Activated T-cell treated with anti-CD3 and anti-CD28 coated beads, Interleukin-2, amount 50 U/mL, for 72 hours (primary cell): ENCODE measurements around the gene AKT1. TPM values are rescaled to one million over a fixed set of nuclear protein-coding genes. Genes with fewer than 3 reads are reported as not detected.

Experiments used
- ATAC-seq, 2 donors: fragments of 150-1000 bp; cut with Tn5 transposase; replicated peaks in 1 of 2; 2 replicates each; pipeline ENCODE4 v1.10.0; 2021; ENCODE audit warnings: moderate library complexity in 2 of 2, mild to moderate bottlenecking in 1 of 2
- DNase-seq, 2 donors: peaks; one replicate each; pipeline ENCODE4 v3.0.0; 2021 to 2022; ENCODE audit warnings: mixed read lengths in 1 of 2
- H3K27ac Mint-ChIP-seq: one replicate; pipeline ENCODE4 v1.8.0; 2022; ENCODE audit warnings: mild to moderate bottlenecking, moderate library complexity, mixed read lengths
- H3K27me3 Mint-ChIP-seq: one replicate; pipeline ENCODE4 v1.8.0; 2022; ENCODE audit warnings: low read depth, mixed read lengths
- H3K36me3 Mint-ChIP-seq, 2 donors: one replicate each; pipeline ENCODE4 v1.8.0; 2022; ENCODE audit warnings: mixed read lengths in 2 of 2, mild to moderate bottlenecking in 1 of 2; ENCODE audit not compliant: insufficient read depth in 2 of 2
- H3K4me1 Mint-ChIP-seq: one replicate; pipeline ENCODE4 v1.8.0; 2022; ENCODE audit warnings: low read depth, mixed read lengths
- H3K4me3 Mint-ChIP-seq, 2 donors: one replicate each; pipeline ENCODE4 v1.8.0; 2022; ENCODE audit warnings: mild to moderate bottlenecking in 2 of 2, mixed read lengths in 2 of 2, moderate library complexity in 2 of 2
- H3K9me3 Mint-ChIP-seq, 2 donors: one replicate each; pipeline ENCODE4 v1.8.0; 2022; ENCODE audit warnings: mixed read lengths in 2 of 2
- total RNA-seq, 2 donors: library from RNA; stranded (reverse); gene quantifications; one replicate each; pipeline ENCODE4 v1.2.3, GENCODE V29; 2022

The AKT1 gene
- total RNA-seq, 2 donors from 2014 or later, result 98.0 to 113 TPM

- H3K27ac Mint-ChIP-seq, result no peak overlapping the region
Measured at GRCh38 chr14:104792101-104792884, 3.3 kb downstream of the AKT1 start.

GRCh38 chr14:104791425-104791824 is 4.1 kb downstream of the AKT1 start:
- ATAC-seq (no peak), DNase-seq (no peak)
- Mint-ChIP-seq H3K36me3 (peaks cover 0 to 1% of the 10 kb centered on the region in 2 donors), H3K4me1 (peaks cover 36% of the 10 kb centered on the region), H3K4me3 (no peak overlapping the region), H3K9me3 (no peaks in the 10 kb centered on the region), H3K27me3 (no peaks in the 10 kb centered on the region), H3K27ac (no peak overlapping the region)

More at GRCh38 chr14:104792101-104792884, 3.3 kb downstream of the AKT1 start:
- DNase-seq, result no peak
- Mint-ChIP-seq H3K27me3 (no peaks in the 10 kb centered on the region), H3K9me3 (no peaks in the 10 kb centered on the region), H3K36me3 (peaks cover 0 to 1% of the 10 kb centered on the region in 2 donors), H3K4me1 (peaks cover 45% of the 10 kb centered on the region), H3K4me3 (no peak overlapping the region)
- ATAC-seq, result no peak

GRCh38 chr14:104789752-104790743 is 5.5 kb downstream of the AKT1 start:
- Mint-ChIP-seq H3K9me3 (no peaks in the 10 kb centered on the region), H3K27me3 (no peaks in the 10 kb centered on the region), H3K27ac (no peak overlapping the region), H3K36me3 (peaks cover 0 to 1% of the 10 kb centered on the region in 2 donors), H3K4me1 (peaks cover 30% of the 10 kb centered on the region), H3K4me3 (no peak overlapping the region)
- DNase-seq (no peak), ATAC-seq (no peak)

GRCh38 chr14:104788873-104789663 is 6.5 kb downstream of the AKT1 start:
- H3K27ac Mint-ChIP-seq, result no peak overlapping the region

GRCh38 chr14:104788161-104788818 is 7.3 kb downstream of the AKT1 start:
- no peaks in the 10 kb centered on the region for H3K9me3 Mint-ChIP-seq
- H3K4me3 Mint-ChIP-seq, result no peak overlapping the region
- H3K27me3 Mint-ChIP-seq, result no peaks in the 10 kb centered on the region
- peaks cover 15% of the 10 kb centered on the region for H3K4me1 Mint-ChIP-seq
- DNase-seq (no peak), ATAC-seq (no peak)
- H3K36me3 Mint-ChIP-seq, result peaks cover 0 to 1% of the 10 kb centered on the region in 2 donors
- no peak overlapping the region for H3K27ac Mint-ChIP-seq

More at GRCh38 chr14:104788873-104789663, 6.5 kb downstream of the AKT1 start:
- Mint-ChIP-seq H3K27me3 (no peaks in the 10 kb centered on the region), H3K4me1 (peaks cover 23% of the 10 kb centered on the region), H3K4me3 (no peak overlapping the region), H3K9me3 (no peaks in the 10 kb centered on the region), H3K36me3 (peaks cover 0 to 1% of the 10 kb centered on the region in 2 donors)
- DNase-seq (no peak), ATAC-seq (no peak)

- no peak for ATAC-seq
Measured at GRCh38 chr14:104787736-104788135, 7.8 kb downstream of the AKT1 start.

GRCh38 chr14:104786726-104787675 is 8.5 kb downstream of the AKT1 start:
- no peak for ATAC-seq
- no peak for DNase-seq
- Mint-ChIP-seq H3K27ac (no peak overlapping the region), H3K4me1 (peaks cover 6% of the 10 kb centered on the region), H3K4me3 (no peak overlapping the region), H3K27me3 (no peaks in the 10 kb centered on the region), H3K9me3 (no peaks in the 10 kb centered on the region), H3K36me3 (peaks cover 0 to 1% of the 10 kb centered on the region in 2 donors)

More at GRCh38 chr14:104787736-104788135, 7.8 kb downstream of the AKT1 start:
- no peak overlapping the region for H3K4me3 Mint-ChIP-seq
- no peak for DNase-seq
- H3K4me1 Mint-ChIP-seq, result peaks cover 10% of the 10 kb centered on the region
- no peak overlapping the region for H3K27ac Mint-ChIP-seq
- H3K27me3 Mint-ChIP-seq, result no peaks in the 10 kb centered on the region
- H3K9me3 Mint-ChIP-seq, result no peaks in the 10 kb centered on the region
- H3K36me3 Mint-ChIP-seq, result peaks cover 0 to 1% of the 10 kb centered on the region in 2 donors

GRCh38 chr14:104786091-104786586 is 9.4 kb downstream of the AKT1 start:
- no peaks in the 10 kb centered on the region for H3K9me3 Mint-ChIP-seq
- H3K27ac Mint-ChIP-seq, result no peak overlapping the region
- DNase-seq, result no peak
- ATAC-seq, result peak in 1 of 2 donors; percentile 30
- no peaks in the 10 kb centered on the region for H3K27me3 Mint-ChIP-seq
- peaks cover 6% of the 10 kb centered on the region for H3K4me1 Mint-ChIP-seq
- peaks cover 0 to 1% of the 10 kb centered on the region in 2 donors for H3K36me3 Mint-ChIP-seq
- H3K4me3 Mint-ChIP-seq, result no peak overlapping the region

- Mint-ChIP-seq H3K27me3 (no peaks in the 10 kb centered on the region), H3K36me3 (peaks cover 0 to 1% of the 10 kb centered on the region in 2 donors), H3K27ac (no peak overlapping the region), H3K9me3 (no peaks in the 10 kb centered on the region), H3K4me3 (no peak overlapping the region), H3K4me1 (peaks cover 6% of the 10 kb centered on the region)
- ATAC-seq (no peak), DNase-seq (no peak)
Measured at GRCh38 chr14:104785708-104786080, 9.9 kb downstream of the AKT1 start.

- DNase-seq (no peak), ATAC-seq (no peak)
- H3K4me3 Mint-ChIP-seq, result no peak overlapping the region
- H3K9me3 Mint-ChIP-seq, result no peaks in the 10 kb centered on the region
- no peak overlapping the region for H3K27ac Mint-ChIP-seq
- no peaks in the 10 kb centered on the region for H3K27me3 Mint-ChIP-seq
- H3K4me1 Mint-ChIP-seq, result peaks cover 6% of the 10 kb centered on the region
- peaks cover 0 to 1% of the 10 kb centered on the region in 2 donors for H3K36me3 Mint-ChIP-seq
Measured at GRCh38 chr14:104784846-104785707, 10.5 kb downstream of the AKT1 start.

- no peaks in the 10 kb centered on the region for H3K36me3 Mint-ChIP-seq
- DNase-seq (no peak), ATAC-seq (no peak)
- H3K27me3 Mint-ChIP-seq, result no peaks in the 10 kb centered on the region
- no peak overlapping the region for H3K4me3 Mint-ChIP-seq
- peaks cover 6% of the 10 kb centered on the region for H3K4me1 Mint-ChIP-seq
- no peak overlapping the region for H3K27ac Mint-ChIP-seq
- H3K9me3 Mint-ChIP-seq, result no peaks in the 10 kb centered on the region
Measured at GRCh38 chr14:104784218-104784568, 11.4 kb downstream of the AKT1 start.
